HepG2 (cell line): ENCODE data around the gene SMCO1. TPM values are rescaled to one million over a fixed set of nuclear protein-coding genes. Genes with fewer than 3 reads are reported as not detected.

Experiments used
- ARID4A ChIP-seq: sonication (generic); formaldehyde crosslinking; IDR thresholded peaks from 2 replicates; pipeline ENCODE4 v1.5.0; 2020; ENCODE audit warnings: mild to moderate bottlenecking, missing genetic modification reagents, borderline replicate concordance
- EED ChIP-seq: sonication (generic); formaldehyde crosslinking; IDR thresholded peaks from 2 replicates; pipeline ENCODE4 v1.5.0; 2020; ENCODE audit warnings: mild to moderate bottlenecking, missing genetic modification reagents
- EHMT2 ChIP-seq: fragments of 200-600 bp; sonication (generic); IDR thresholded peaks from 2 replicates; pipeline ENCODE4 v1.7.0; 2017; ENCODE audit warnings: antibody characterized with exemption, low read depth, low read length, borderline replicate concordance
- GPN1 ChIP-seq: sonication (generic); formaldehyde crosslinking; IDR thresholded peaks from 2 replicates; pipeline ENCODE4 v1.5.1; 2020; ENCODE audit warnings: missing genetic modification reagents, borderline replicate concordance
- HNRNPH1 ChIP-seq: fragments of 200-400 bp; formaldehyde crosslinking; optimal IDR thresholded peaks from 2 replicates; pipeline ENCODE3; 2017; ENCODE audit warnings: mild to moderate bottlenecking, low read depth, low read length
- HNRNPLL ChIP-seq: fragments of 200-400 bp; formaldehyde crosslinking; IDR thresholded peaks from 2 replicates; pipeline ENCODE4 v1.6.1; 2017; ENCODE audit warnings: mild to moderate bottlenecking, low read depth, low read length; ENCODE audit not compliant: poor library complexity, severe bottlenecking
- RAD51 ChIP-seq: fragments of 450-650 bp; IDR thresholded peaks from 2 replicates; pipeline ENCODE4 v1.6.1; 2016; ENCODE audit warnings: borderline replicate concordance
- REXO4 ChIP-seq: sonication (generic); formaldehyde crosslinking; IDR thresholded peaks from 2 replicates; pipeline ENCODE4 v1.8.0; 2022; ENCODE audit warnings: missing genetic modification reagents, mild to moderate bottlenecking, borderline replicate concordance
- SMC3 ChIP-seq: IDR thresholded peaks from 2 replicates; pipeline ENCODE4 v1.6.1; 2011; ENCODE audit warnings: low read length, improper control_type of control experiment
- SP2 ChIP-seq: sonication (generic); formaldehyde crosslinking; IDR thresholded peaks from 2 replicates; pipeline ENCODE4 v1.5.1; 2020; ENCODE audit warnings: mild to moderate bottlenecking, missing genetic modification reagents
- SP5 ChIP-seq: IDR thresholded peaks from 2 replicates; pipeline ENCODE4 v1.6.1; 2016; ENCODE audit warnings: low read depth, borderline replicate concordance
- SRSF9 ChIP-seq: fragments of 200-400 bp; formaldehyde crosslinking; IDR thresholded peaks from 2 replicates; pipeline ENCODE4 v1.6.1; 2018; ENCODE audit warnings: borderline replicate concordance, mild to moderate bottlenecking, low read depth, low read length; ENCODE audit not compliant: insufficient read depth, poor library complexity, severe bottlenecking
- TERF1 ChIP-seq: sonication (generic); formaldehyde crosslinking; IDR thresholded peaks from 2 replicates; pipeline ENCODE4 v1.8.0; 2022; ENCODE audit warnings: mild to moderate bottlenecking, missing genetic modification reagents, moderate library complexity
- ZBTB20 ChIP-seq: sonication (generic); formaldehyde crosslinking; IDR thresholded peaks from 2 replicates; pipeline ENCODE4 v1.8.1; 2023; ENCODE audit warnings: missing genetic modification reagents, low read depth, mild to moderate bottlenecking, borderline replicate concordance
- ZNF337 ChIP-seq: sonication (generic); formaldehyde crosslinking; IDR thresholded peaks from 2 replicates; pipeline ENCODE4 v1.5.1; 2020; ENCODE audit warnings: missing genetic modification reagents, low read depth, mild to moderate bottlenecking, borderline replicate concordance
- ZNF446 ChIP-seq: sonication (generic); formaldehyde crosslinking; IDR thresholded peaks from 2 replicates; pipeline ENCODE4 v1.5.0; 2020; ENCODE audit warnings: mild to moderate bottlenecking, missing genetic modification reagents
- ZNF782 ChIP-seq: sonication (generic); formaldehyde crosslinking; IDR thresholded peaks from 2 replicates; pipeline ENCODE4 v1.4.0; 2020; ENCODE audit warnings: missing genetic modification reagents, mild to moderate bottlenecking, borderline replicate concordance
- polyA plus RNA-seq, 8 experiments: library from polyadenylated mRNA; depleted of rRNA in 3 of 8; stranded (reverse) in 7 of 8; unstranded in 1 of 8; fragments of >200 nt; fragmentation: Illumina TruSeq in 4 of 8; extraction: Trizol in 4 of 8; gene quantifications; 2 replicates each; pipeline versions ENCODE4 v1.2.1 to v1.2.3, GENCODE V29; 2011 to 2016; ENCODE audit warnings: low read depth in 4 of 8, missing spikeins in 1 of 8, mixed read lengths in 1 of 8; ENCODE audit not compliant: insufficient read depth in 1 of 8
- total RNA-seq, 5 experiments: library from RNA; depleted of rRNA; stranded (reverse); fragments of >200 nt; fragmentation: Illumina TruSeq; extraction: Trizol; gene quantifications; 2 replicates each; pipeline ENCODE4 v1.2.3, GENCODE V29; 2016; ENCODE audit warnings: low read depth in 1 of 5
- TF ChIP-seq, protein P1 (sequence below): sonication (generic); formaldehyde crosslinking; IDR thresholded peaks from 2 replicates; pipeline ENCODE4 v1.4.0; 2020; ENCODE audit warnings: missing genetic modification reagents
- TF ChIP-seq, protein P2 (sequence below): sonication (generic); formaldehyde crosslinking; IDR thresholded peaks from 2 replicates; pipeline ENCODE4 v1.4.0; 2020; ENCODE audit warnings: mild to moderate bottlenecking, missing genetic modification reagents
- TF ChIP-seq, protein P3 (sequence below): sonication (generic); formaldehyde crosslinking; conservative IDR thresholded peaks from 2 replicates; pipeline ENCODE4 v1.4.0; 2020; ENCODE audit warnings: missing genetic modification reagents

SMCO1 gene
- total and polyA plus RNA-seq, 2 of the 13 experiments (the other 11 are each of a cell fraction or from before 2014, with no cell fraction given): not detected

DNA sequence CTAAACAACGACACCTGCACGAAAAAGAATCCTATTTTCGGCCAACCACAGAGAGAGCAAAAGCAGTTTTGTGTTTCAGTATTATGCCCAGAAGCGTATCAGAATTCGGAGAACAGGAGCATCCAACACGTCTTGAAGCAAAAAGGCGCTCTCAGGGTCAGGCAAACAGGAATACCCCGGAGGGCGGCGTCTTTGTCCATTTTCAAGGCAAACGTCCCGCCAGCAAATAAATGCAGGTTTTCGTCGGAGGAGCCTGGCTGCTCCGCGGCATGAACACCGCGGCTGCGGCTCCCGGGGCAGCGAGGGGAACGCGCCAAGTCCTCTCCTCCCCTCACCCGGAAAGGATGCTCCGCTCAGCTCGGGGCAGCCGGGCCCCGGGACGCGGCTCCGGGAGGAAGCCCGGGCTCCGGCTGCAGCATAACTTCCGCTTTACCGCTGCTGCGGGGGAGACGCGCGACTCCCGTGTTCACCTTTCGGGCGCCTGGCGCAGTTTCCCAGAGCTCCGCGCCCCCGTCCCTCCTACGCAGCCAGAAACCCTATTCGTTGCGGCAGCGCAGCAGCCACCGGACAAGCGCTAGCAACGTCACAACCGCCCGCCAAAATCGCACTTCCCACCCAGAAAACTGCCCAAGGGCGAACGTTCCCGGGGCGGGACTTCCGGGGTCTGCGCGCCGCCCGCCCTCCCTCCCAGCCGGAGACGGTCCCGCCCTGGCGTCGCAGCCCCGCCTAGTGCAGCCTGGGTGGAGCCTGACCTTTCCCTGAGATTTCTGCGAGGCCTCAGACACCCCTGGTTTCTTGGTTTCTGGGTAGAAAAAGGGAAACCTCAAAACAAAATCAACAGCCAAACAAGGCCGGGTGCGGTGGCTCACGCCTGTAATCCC, 11.7 kb downstream of the SMCO1 start, which contains the start of gene RNF168 (continued):
- TF ChIP-seq ZNF782 (CRISPR knock-in tag): peak; percentile 82; the same call in 1 of the 2 replicates
- no peak for TF ChIP-seq EHMT2
- no peak for TF ChIP-seq EED (CRISPR knock-in tag)
- TF ChIP-seq, protein P1, sequence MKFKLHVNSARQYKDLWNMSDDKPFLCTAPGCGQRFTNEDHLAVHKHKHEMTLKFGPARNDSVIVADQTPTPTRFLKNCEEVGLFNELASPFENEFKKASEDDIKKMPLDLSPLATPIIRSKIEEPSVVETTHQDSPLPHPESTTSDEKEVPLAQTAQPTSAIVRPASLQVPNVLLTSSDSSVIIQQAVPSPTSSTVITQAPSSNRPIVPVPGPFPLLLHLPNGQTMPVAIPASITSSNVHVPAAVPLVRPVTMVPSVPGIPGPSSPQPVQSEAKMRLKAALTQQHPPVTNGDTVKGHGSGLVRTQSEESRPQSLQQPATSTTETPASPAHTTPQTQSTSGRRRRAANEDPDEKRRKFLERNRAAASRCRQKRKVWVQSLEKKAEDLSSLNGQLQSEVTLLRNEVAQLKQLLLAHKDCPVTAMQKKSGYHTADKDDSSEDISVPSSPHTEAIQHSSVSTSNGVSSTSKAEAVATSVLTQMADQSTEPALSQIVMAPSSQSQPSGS (CRISPR knock-in tag): no peak; the same call in 1 of the 2 replicates
- TF ChIP-seq, protein P2, sequence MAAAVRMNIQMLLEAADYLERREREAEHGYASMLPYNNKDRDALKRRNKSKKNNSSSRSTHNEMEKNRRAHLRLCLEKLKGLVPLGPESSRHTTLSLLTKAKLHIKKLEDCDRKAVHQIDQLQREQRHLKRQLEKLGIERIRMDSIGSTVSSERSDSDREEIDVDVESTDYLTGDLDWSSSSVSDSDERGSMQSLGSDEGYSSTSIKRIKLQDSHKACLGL (CRISPR knock-in tag): no peak
- peak; percentile 86 for TF ChIP-seq ARID4A (CRISPR knock-in tag)
- peak; percentile 90 for TF ChIP-seq SP2 (CRISPR knock-in tag)
- TF ChIP-seq ZNF337 (CRISPR knock-in tag): peak; percentile 50; the same call in 1 of the 2 replicates
- TF ChIP-seq SMC3: no peak
- TF ChIP-seq RAD51: no peak
- no peak; the same call in 1 of the 2 replicates for TF ChIP-seq ZNF446
- TF ChIP-seq, protein P3, sequence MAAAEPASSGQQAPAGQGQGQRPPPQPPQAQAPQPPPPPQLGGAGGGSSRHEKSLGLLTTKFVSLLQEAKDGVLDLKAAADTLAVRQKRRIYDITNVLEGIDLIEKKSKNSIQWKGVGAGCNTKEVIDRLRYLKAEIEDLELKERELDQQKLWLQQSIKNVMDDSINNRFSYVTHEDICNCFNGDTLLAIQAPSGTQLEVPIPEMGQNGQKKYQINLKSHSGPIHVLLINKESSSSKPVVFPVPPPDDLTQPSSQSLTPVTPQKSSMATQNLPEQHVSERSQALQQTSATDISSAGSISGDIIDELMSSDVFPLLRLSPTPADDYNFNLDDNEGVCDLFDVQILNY: peak; percentile 66
- no peak for TF ChIP-seq REXO4
- peak; percentile 100 for TF ChIP-seq HNRNPLL
- TF ChIP-seq GPN1 (CRISPR knock-in tag): no peak
- no peak for TF ChIP-seq TERF1
- no peak for TF ChIP-seq SRSF9
- TF ChIP-seq SP5 (CRISPR knock-in tag): peak; percentile 74
- no peak for TF ChIP-seq HNRNPH1
- TF ChIP-seq ZBTB20: no peak
